AG04450 (cell line): ENCODE data around the gene DHX15. TPM values are rescaled to one million over a fixed set of nuclear protein-coding genes. Genes with fewer than 3 reads are reported as not detected.

ENCODE experiments used
- CTCF ChIA-PET: fragments of 300-600, 350-600 bp; formaldehyde crosslinking; extraction: SDS; loops from one replicate; lab custom pipeline; 2022; ENCODE audit warnings: antibody characterized with exemption, inconsistent platforms; lab: Charles Lee
- POLR2A ChIA-PET: fragments of 350-600 bp; formaldehyde crosslinking; extraction: SDS; loops from one replicate; lab custom pipeline; 2021; ENCODE audit warnings: antibody characterized with exemption, inconsistent platforms; lab: Yijun Ruan, JAX
- DNase-seq: peaks from one replicate; pipeline ENCODE4 v3.0.0-alpha.2; 2011; ENCODE audit warnings: low read depth, low spot score
- H3K27ac ChIP-seq: one replicate; pipeline ENCODE4 v1.5.1; 2012; ENCODE audit warnings: low read depth, low read length, control low read depth
- H3K27me3 ChIP-seq: one replicate; pipeline ENCODE4 v1.6.0; 2012; ENCODE audit warnings: low read length; ENCODE audit not compliant: control insufficient read depth, insufficient read depth
- H3K4me3 ChIP-seq: 2 replicates; pipeline ENCODE4 v1.5.1; 2011; ENCODE audit warnings: mild to moderate bottlenecking, low read depth, low read length, control low read depth
- H3K9me3 ChIP-seq: 2 replicates; pipeline ENCODE4 v1.5.1; 2012; ENCODE audit warnings: low read length; ENCODE audit not compliant: control insufficient read depth, insufficient read depth
- polyA plus RNA-seq: library from polyadenylated mRNA; depleted of rRNA; stranded (reverse); fragments of >200 nt; gene quantifications from 2 replicates; pipeline ENCODE4 v1.2.3, GENCODE V29; 2011
- TF ChIP-seq, protein P1 (sequence below): IDR thresholded peaks from 2 replicates; pipeline ENCODE4 v1.5.1; 2011; ENCODE audit warnings: low read depth, low read length, control low read depth, inconsistent platforms

The DHX15 gene
- polyA plus RNA-seq, 1 experiment: 158 TPM

DNA sequence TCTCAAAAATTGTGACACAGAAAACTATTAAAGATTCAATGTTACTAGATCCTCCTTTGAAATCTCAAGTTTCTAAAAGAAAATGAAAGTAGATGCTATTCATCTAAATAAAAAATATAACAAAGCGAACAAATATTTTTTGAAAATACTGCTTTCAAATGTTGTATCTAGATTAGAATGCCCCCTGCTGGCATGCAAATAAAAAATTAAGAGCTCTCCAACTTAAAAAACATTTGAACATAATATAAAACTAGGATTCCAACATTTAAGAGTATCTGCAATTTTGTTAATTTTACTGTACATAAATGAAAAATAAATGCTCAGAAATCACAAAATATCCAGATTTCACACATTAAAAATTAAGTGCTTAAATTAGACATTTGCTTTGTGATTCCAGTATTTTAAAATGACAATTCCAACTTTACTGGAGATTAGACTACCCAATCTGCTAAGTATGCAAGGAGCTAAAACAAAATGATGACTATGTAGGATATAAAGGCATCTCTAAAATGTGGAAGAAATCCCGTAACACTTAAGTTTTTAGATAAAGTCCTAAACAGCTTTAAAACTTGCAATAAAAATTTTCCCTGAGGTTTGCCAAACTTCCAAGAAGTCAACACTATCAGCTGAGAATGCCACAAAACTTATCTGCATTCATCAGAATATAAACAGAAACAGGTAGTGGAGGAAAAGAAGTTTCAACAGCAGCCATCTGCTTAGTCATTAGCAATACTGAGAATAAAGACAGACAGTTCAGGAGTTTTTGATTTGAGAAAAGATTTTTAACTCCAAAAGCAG is 32.7 kb downstream of the DHX15 start:
- no peaks in the 10 kb centered on the region for H3K9me3 ChIP-seq
- no peak overlapping the region for H3K27ac ChIP-seq
- no peaks in the 10 kb centered on the region for H3K27me3 ChIP-seq
- DNase-seq: no peak
- POLR2A ChIA-PET: no interaction called here
- H3K4me3 ChIP-seq: no peak overlapping the region
- TF ChIP-seq, protein P1, sequence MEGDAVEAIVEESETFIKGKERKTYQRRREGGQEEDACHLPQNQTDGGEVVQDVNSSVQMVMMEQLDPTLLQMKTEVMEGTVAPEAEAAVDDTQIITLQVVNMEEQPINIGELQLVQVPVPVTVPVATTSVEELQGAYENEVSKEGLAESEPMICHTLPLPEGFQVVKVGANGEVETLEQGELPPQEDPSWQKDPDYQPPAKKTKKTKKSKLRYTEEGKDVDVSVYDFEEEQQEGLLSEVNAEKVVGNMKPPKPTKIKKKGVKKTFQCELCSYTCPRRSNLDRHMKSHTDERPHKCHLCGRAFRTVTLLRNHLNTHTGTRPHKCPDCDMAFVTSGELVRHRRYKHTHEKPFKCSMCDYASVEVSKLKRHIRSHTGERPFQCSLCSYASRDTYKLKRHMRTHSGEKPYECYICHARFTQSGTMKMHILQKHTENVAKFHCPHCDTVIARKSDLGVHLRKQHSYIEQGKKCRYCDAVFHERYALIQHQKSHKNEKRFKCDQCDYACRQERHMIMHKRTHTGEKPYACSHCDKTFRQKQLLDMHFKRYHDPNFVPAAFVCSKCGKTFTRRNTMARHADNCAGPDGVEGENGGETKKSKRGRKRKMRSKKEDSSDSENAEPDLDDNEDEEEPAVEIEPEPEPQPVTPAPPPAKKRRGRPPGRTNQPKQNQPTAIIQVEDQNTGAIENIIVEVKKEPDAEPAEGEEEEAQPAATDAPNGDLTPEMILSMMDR: peak; percentile 54
- CTCF ChIA-PET: interaction anchor here (0.5 to 2.8 kb wide), 25 partner anchors 9 to 593 kb away, joined by 3 to 27 read pairs (median 4); partner anchors contain the start of gene DHX15

DNA sequence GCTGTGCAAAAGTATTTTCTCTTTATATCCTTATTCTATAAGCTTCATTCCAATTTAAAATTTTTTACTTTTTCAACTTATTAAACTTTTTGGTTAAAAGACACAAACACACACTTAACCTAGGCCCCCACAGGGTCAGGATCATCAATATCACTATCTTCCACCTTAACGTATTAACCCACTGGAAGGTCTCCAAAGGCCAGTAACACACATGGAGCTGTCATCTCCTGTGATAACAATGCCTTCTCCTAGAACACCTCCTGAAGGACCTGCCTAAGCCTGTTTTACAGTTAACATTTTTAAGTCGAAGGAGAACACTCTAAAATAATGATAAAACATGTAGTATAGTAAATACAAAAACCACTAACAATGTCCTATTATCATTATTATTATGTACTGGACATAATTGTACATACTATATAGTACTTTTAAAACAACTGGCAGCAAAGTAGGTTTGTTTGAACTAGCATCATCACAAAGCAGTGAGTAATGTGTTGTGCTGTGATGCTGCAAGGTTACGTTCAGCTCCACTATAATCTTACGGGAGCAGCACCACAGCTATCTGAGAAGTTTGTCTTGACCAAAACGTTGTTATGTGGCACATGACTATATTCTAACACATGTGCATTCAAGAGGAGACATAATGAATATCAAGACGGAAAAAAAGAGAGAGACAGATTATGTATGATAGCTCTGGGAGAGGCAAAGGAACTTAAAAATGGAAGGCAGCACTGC is 33.7 kb downstream of the DHX15 start:
- ChIA-PET POLR2A (interaction anchor here (0.5 kb wide), 1 partner anchor 623 kb away, joined by 3 read pairs; no protein-coding TSS in a partner anchor), CTCF (interaction anchor here (0.5 to 2.8 kb wide), 18 partner anchors 10 to 594 kb away, joined by 3 to 27 read pairs (median 4); partner anchors contain the start of gene DHX15)
- H3K27ac ChIP-seq: no peak overlapping the region

DNA sequence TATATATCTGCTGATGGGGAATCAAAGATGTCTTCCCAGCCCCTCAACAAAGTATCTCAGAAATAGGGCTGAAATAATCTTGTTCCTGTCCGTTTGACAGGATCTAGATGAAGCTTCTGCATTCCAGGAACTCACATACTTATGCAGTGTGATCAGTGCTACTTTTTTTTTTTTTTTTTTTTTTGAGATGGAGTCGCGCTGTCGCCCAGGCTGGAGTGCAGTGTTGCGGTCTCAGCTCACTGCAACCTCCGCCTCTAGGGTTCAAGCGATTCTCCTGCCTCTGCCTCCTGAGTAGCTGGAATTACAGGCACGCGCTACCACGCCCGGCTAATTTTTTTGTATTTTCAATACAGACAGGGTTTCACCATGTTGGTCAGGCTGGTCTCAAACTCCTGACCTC is 36.4 kb downstream of the DHX15 start:
- ChIA-PET CTCF (interaction anchor here (0.6 to 0.8 kb wide), 3 partner anchors 9 to 199 kb away, joined by 3 read pairs; no protein-coding TSS in a partner anchor), POLR2A (interaction anchor here (0.6 kb wide), 2 partner anchors 31 to 428 kb away, joined by 3 to 4 read pairs; no protein-coding TSS in a partner anchor)
- no peak overlapping the region for H3K27ac ChIP-seq
- H3K4me3 ChIP-seq: no peak overlapping the region
- no peaks in the 10 kb centered on the region for H3K9me3 ChIP-seq
- no peak for DNase-seq
- TF ChIP-seq, protein P1: no peak
- no peaks in the 10 kb centered on the region for H3K27me3 ChIP-seq

More for the DNA sequence above, 33.7 kb downstream of the DHX15 start:
- no peak for DNase-seq
- Histone ChIP-seq H3K4me3 (no peak overlapping the region), H3K9me3 (no peaks in the 10 kb centered on the region), H3K27me3 (no peaks in the 10 kb centered on the region)
- TF ChIP-seq, protein P1: no peak

DNA sequence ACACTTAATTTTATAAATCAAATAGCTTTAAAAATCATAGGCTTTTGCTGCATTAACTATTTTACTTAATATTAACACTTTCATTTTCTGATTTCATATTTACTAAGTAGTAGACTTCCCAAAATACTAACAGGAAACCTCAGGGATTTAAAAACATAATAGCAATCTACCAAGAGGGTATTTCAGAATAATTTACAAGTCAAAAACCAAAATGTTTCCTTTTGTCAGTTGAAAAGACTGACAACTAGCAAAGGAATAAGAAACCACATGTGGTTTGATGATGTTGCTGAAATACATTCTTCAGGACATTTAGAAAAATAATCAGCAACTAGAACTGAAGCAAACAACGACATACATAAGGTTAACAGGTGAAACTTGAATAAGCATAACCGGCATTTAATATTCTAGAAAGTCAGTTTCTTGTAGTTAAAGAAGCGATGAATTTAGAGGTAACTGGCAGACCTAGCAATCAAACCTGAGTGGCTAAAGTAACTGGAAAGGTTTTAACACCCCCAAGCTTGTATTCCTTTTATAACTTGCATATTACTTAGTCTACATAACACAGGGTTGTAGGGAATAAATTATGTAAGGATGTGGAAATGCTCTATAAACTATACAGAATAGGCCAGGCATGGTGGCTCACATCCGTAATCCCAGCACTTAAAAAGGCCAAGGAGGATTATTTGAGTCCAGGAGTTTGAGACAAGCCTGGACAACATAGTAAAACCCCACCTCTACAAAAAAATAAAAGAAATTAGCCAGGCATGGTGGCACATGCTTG is 40.0 kb downstream of the DHX15 start:
- no peak overlapping the region for H3K4me3 ChIP-seq
- DNase-seq: no peak
- ChIA-PET POLR2A (no interaction called here), CTCF (interaction anchor here (1.2 kb wide), 1 partner anchor 71 kb away, joined by 3 read pairs; no protein-coding TSS in a partner anchor)
- H3K27me3 ChIP-seq: no peaks in the 10 kb centered on the region
- H3K9me3 ChIP-seq: no peaks in the 10 kb centered on the region
- TF ChIP-seq, protein P1: no peak
- H3K27ac ChIP-seq: no peak overlapping the region
